Measurements from ENCODE around the gene SIDT2.

- TF ChIP-seq CTCF (IDR thresholded peaks at IDR 0.05) (no peak), POLR2A (IDR thresholded peaks at IDR 0.05) (no peak)
These were observed 7.0 kb upstream of the SIDT2 start for GRCh38 chr11:117171404-117172061.

Data from testis (tissue), 2 donors.